Measurements from ENCODE around the gene ANGPTL8. TPM values are rescaled to one million over a fixed set of nuclear protein-coding genes. Genes with fewer than 3 reads are reported as not detected.

The ANGPTL8 gene
- polyA plus RNA-seq, 6 donors from 2014 or later = not detected

- no peak for ATAC-seq (ENCODE audit: low read depth in 2 of 2)
These were observed 6.3 kb upstream of the ANGPTL8 start for GRCh38 chr19:11233073-11233472.

GRCh38 chr19:11234486-11235075, 4.8 kb upstream of the ANGPTL8 start:
- ATAC-seq (ENCODE audit: low read depth in 2 of 2) (no peak), DNase-seq (no peak)
- H3K4me1 Mint-ChIP-seq = no peaks in the 10 kb centered on the region
- peaks cover 0 to 12% of the 10 kb centered on the region in 2 donors for H3K36me3 Mint-ChIP-seq
- peaks cover 5 to 22% (median 13%) of the 10 kb centered on the region in 7 donors for H3K9me3 Mint-ChIP-seq
- no peak overlapping the region for H3K4me3 Mint-ChIP-seq
- H3K27ac Mint-ChIP-seq = no peak overlapping the region
- H3K27me3 Mint-ChIP-seq = peaks cover 0 to 4% (median 0%) of the 10 kb centered on the region in 3 donors

More at GRCh38 chr19:11233073-11233472, 6.3 kb upstream of the ANGPTL8 start:
- Mint-ChIP-seq H3K4me1 (no peaks in the 10 kb centered on the region), H3K9me3 (peaks cover 0 to 10% (median 4%) of the 10 kb centered on the region in 7 donors), H3K36me3 (peaks cover 0 to 3% of the 10 kb centered on the region in 2 donors), H3K27me3 (peaks cover 0 to 9% (median 4%) of the 10 kb centered on the region in 3 donors), H3K27ac (no peak overlapping the region), H3K4me3 (no peak overlapping the region)
- no peak for DNase-seq

- H3K9me3 Mint-ChIP-seq = peaks cover 5 to 28% (median 13%) of the 10 kb centered on the region in 7 donors
- peaks cover 0 to 7% (median 0%) of the 10 kb centered on the region in 3 donors for H3K27me3 Mint-ChIP-seq
- ATAC-seq (ENCODE audit: low read depth in 2 of 2) (no peak), DNase-seq (no peak)
- H3K36me3 Mint-ChIP-seq = peaks cover 0 to 12% of the 10 kb centered on the region in 2 donors
- H3K27ac Mint-ChIP-seq = no peak overlapping the region
- H3K4me3 Mint-ChIP-seq = peak overlapping the region in 1 of 8 donors; percentile 56
- no peaks in the 10 kb centered on the region for H3K4me1 Mint-ChIP-seq
These were observed 2.8 kb upstream of the ANGPTL8 start for GRCh38 chr19:11236324-11237301.

GRCh38 chr19:11237321-11237720, 2.1 kb upstream of the ANGPTL8 start:
- Mint-ChIP-seq H3K27me3 (peaks cover 0 to 13% (median 0%) of the 10 kb centered on the region in 3 donors), H3K4me1 (no peaks in the 10 kb centered on the region), H3K27ac (no peak overlapping the region), H3K9me3 (peaks cover 5 to 28% (median 13%) of the 10 kb centered on the region in 7 donors), H3K4me3 (no peak overlapping the region), H3K36me3 (peaks cover 0 to 12% of the 10 kb centered on the region in 2 donors)
- DNase-seq (no peak), ATAC-seq (ENCODE audit: low read depth in 2 of 2) (no peak)

- ATAC-seq (ENCODE audit: low read depth in 2 of 2) = no peak
- H3K9me3 Mint-ChIP-seq = peaks cover 5 to 28% (median 13%) of the 10 kb centered on the region in 7 donors
- H3K27ac Mint-ChIP-seq = no peak overlapping the region
- no peak overlapping the region for H3K4me3 Mint-ChIP-seq
- H3K36me3 Mint-ChIP-seq = peaks cover 0 to 12% of the 10 kb centered on the region in 2 donors
- no peaks in the 10 kb centered on the region for H3K4me1 Mint-ChIP-seq
- peaks cover 0 to 19% (median 0%) of the 10 kb centered on the region in 3 donors for H3K27me3 Mint-ChIP-seq
- no peak for DNase-seq
These were observed 1.4 kb upstream of the ANGPTL8 start for GRCh38 chr19:11238041-11238440.

- DNase-seq = no peak
- no peak for ATAC-seq (ENCODE audit: low read depth in 2 of 2)
- H3K27ac Mint-ChIP-seq = no peak overlapping the region
- H3K27me3 Mint-ChIP-seq = peaks cover 0 to 22% (median 0%) of the 10 kb centered on the region in 3 donors
- H3K36me3 Mint-ChIP-seq = peaks cover 0 to 12% of the 10 kb centered on the region in 2 donors
- H3K9me3 Mint-ChIP-seq = peaks cover 5 to 26% (median 13%) of the 10 kb centered on the region in 7 donors
- H3K4me1 Mint-ChIP-seq = peaks cover 0 to 6% (median 5%) of the 10 kb centered on the region in 3 donors
- no peak overlapping the region for H3K4me3 Mint-ChIP-seq
These were observed 540 bp upstream of the ANGPTL8 start for GRCh38 chr19:11238781-11239376.

GRCh38 chr19:11240008-11240444, 607 bp downstream of the ANGPTL8 start:
- DNase-seq (no peak), ATAC-seq (ENCODE audit: low read depth in 2 of 2) (no peak)
- no peak overlapping the region for H3K27ac Mint-ChIP-seq
- H3K4me3 Mint-ChIP-seq = no peak overlapping the region
- peaks cover 0 to 24% (median 0%) of the 10 kb centered on the region in 3 donors for H3K27me3 Mint-ChIP-seq
- peaks cover 0 to 7% (median 6%) of the 10 kb centered on the region in 3 donors for H3K4me1 Mint-ChIP-seq
- peaks cover 5 to 26% (median 13%) of the 10 kb centered on the region in 7 donors for H3K9me3 Mint-ChIP-seq
- peaks cover 0 to 12% of the 10 kb centered on the region in 2 donors for H3K36me3 Mint-ChIP-seq

GRCh38 chr19:11242025-11242424, 2.6 kb downstream of the ANGPTL8 start:
- no peak overlapping the region for H3K4me3 Mint-ChIP-seq
- no peak overlapping the region for H3K27ac Mint-ChIP-seq
- peaks cover 0 to 12% of the 10 kb centered on the region in 2 donors for H3K36me3 Mint-ChIP-seq
- no peak for ATAC-seq (ENCODE audit: low read depth in 2 of 2)
- peaks cover 0 to 31% (median 8%) of the 10 kb centered on the region in 3 donors for H3K27me3 Mint-ChIP-seq
- H3K4me1 Mint-ChIP-seq = peaks cover 0 to 7% (median 6%) of the 10 kb centered on the region in 3 donors
- peaks cover 2 to 26% (median 13%) of the 10 kb centered on the region in 7 donors for H3K9me3 Mint-ChIP-seq
- DNase-seq = no peak

- peaks cover 0 to 7% (median 6%) of the 10 kb centered on the region in 3 donors for H3K4me1 Mint-ChIP-seq
- peak overlapping the region in 4 of 8 donors; percentile 23 to 64 (median 35) for H3K4me3 Mint-ChIP-seq
- ATAC-seq (ENCODE audit: low read depth in 2 of 2) (peak; percentile 96 to 97), DNase-seq (peak; percentile 70)
- H3K36me3 Mint-ChIP-seq = peaks cover 0 to 8% of the 10 kb centered on the region in 2 donors
- H3K9me3 Mint-ChIP-seq = peaks cover 0 to 18% (median 12%) of the 10 kb centered on the region in 7 donors
- peaks cover 0 to 31% (median 8%) of the 10 kb centered on the region in 3 donors for H3K27me3 Mint-ChIP-seq
- H3K27ac Mint-ChIP-seq = peak overlapping the region in 1 of 6 donors; percentile 66
These were observed 3.7 kb downstream of the ANGPTL8 start for GRCh38 chr19:11242864-11243797.

GRCh38 chr19:11243798-11244169, 4.4 kb downstream of the ANGPTL8 start:
- Mint-ChIP-seq H3K4me1 (peaks cover 0 to 7% (median 6%) of the 10 kb centered on the region in 3 donors), H3K9me3 (peaks cover 0 to 11% (median 5%) of the 10 kb centered on the region in 7 donors), H3K36me3 (peaks cover 0 to 2% of the 10 kb centered on the region in 2 donors), H3K4me3 (peak overlapping the region in 3 of 8 donors; percentile 23 to 47 (median 23)), H3K27me3 (peaks cover 0 to 31% (median 8%) of the 10 kb centered on the region in 3 donors), H3K27ac (peak overlapping the region in 1 of 6 donors; percentile 66)
- ATAC-seq (ENCODE audit: low read depth in 2 of 2) = no peak
- no peak for DNase-seq

- peaks cover 0 to 31% (median 8%) of the 10 kb centered on the region in 3 donors for H3K27me3 Mint-ChIP-seq
- no peak overlapping the region for H3K4me3 Mint-ChIP-seq
- peaks cover 0 to 7% (median 6%) of the 10 kb centered on the region in 3 donors for H3K4me1 Mint-ChIP-seq
- DNase-seq (no peak), ATAC-seq (ENCODE audit: low read depth in 2 of 2) (no peak)
- H3K36me3 Mint-ChIP-seq = no peaks in the 10 kb centered on the region
- no peak overlapping the region for H3K27ac Mint-ChIP-seq
- H3K9me3 Mint-ChIP-seq = peaks cover 0 to 3% (median 0%) of the 10 kb centered on the region in 7 donors
These were observed 5.6 kb downstream of the ANGPTL8 start for GRCh38 chr19:11244846-11245589.

Data from naive B cell (primary cell).